ENCODE measurements around the gene GPR35.
"Not testable (repeated sequence)": the region's sequence is repeated elsewhere in the genome, so short reads cannot be mapped to it uniquely, and the experiment has no call there.

- TF ChIP-seq SUZ12, ZNF384, ARNT, FOXK2, SP1, PKNOX1 (IDR thresholded peaks at IDR 0.05): not testable (repeated sequence)
These were observed 52.8 kb downstream of the GPR35 start for GRCh38 chr2:240678043-240678442.

Measured in HEK293T (cell line).